Testis (tissue), 2 donors: ENCODE results near the gene CHADL.

Source experiments
- POLR2A ChIP-seq: fragments of 450-650 bp; IDR thresholded peaks from one replicate; pipeline ENCODE4 v1.6.1; 2017; ENCODE audit warnings: antibody characterized with exemption, mild to moderate bottlenecking, moderate library complexity
- TF ChIP-seq, protein P1 (sequence below), 3 experiments: fragments of 450-650 bp in 2 of 3; fragments of 200-600 bp in 1 of 3; sonication (generic) in 1 of 3; IDR thresholded peaks; one replicate each; pipeline ENCODE4 v1.5.1; 2016 to 2019; ENCODE audit warnings: antibody characterized with exemption in 3 of 3, mild to moderate bottlenecking in 2 of 3, moderate library complexity in 1 of 3

GRCh38 chr22:41231369-41231768 is 9.4 kb downstream of the CHADL start:
- TF ChIP-seq, protein P1, sequence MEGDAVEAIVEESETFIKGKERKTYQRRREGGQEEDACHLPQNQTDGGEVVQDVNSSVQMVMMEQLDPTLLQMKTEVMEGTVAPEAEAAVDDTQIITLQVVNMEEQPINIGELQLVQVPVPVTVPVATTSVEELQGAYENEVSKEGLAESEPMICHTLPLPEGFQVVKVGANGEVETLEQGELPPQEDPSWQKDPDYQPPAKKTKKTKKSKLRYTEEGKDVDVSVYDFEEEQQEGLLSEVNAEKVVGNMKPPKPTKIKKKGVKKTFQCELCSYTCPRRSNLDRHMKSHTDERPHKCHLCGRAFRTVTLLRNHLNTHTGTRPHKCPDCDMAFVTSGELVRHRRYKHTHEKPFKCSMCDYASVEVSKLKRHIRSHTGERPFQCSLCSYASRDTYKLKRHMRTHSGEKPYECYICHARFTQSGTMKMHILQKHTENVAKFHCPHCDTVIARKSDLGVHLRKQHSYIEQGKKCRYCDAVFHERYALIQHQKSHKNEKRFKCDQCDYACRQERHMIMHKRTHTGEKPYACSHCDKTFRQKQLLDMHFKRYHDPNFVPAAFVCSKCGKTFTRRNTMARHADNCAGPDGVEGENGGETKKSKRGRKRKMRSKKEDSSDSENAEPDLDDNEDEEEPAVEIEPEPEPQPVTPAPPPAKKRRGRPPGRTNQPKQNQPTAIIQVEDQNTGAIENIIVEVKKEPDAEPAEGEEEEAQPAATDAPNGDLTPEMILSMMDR (IDR thresholded peaks at IDR 0.05), result no peak
- no peak for TF ChIP-seq POLR2A
